Measurements from ENCODE around the gene LSMEM2. TPM values are rescaled to one million over a fixed set of nuclear protein-coding genes. Genes with fewer than 3 reads are reported as not detected.
A peak's percentile ranks its signal among the peaks of the same experiment; 100 is the strongest.

Gene LSMEM2
- total RNA-seq, 1 donor from 2014 or later, result not detected

- no peak for DNase-seq (ENCODE audit: extremely low spot score in 2 of 2)
- intact Hi-C loops (cut with DNase I), result no loop called here
- Histone ChIP-seq H3K4me3 (peak within 1 kb of the TSS; percentile 83 to 94), H3K36me3 (peaks cover 0 to 38% of the 10 kb centered on the region in 2 donors), H3K9me3 (no peaks in the 10 kb centered on the region), H3K27ac (peak within 1 kb of the TSS; percentile 63), H3K4me1 (peaks cover 28% of the 10 kb centered on the region), H3K27me3 (no peaks in the 10 kb centered on the region)
- TF ChIP-seq POLR2AphosphoS5 (IDR thresholded peaks at IDR 0.05; ENCODE audit: insufficient read depth in 1 of 2, low read depth in 1 of 2), result peak; percentile 85 to 97
- peak in 1 of 2 donors; percentile 5 for TF ChIP-seq POLR2A (IDR thresholded peaks at IDR 0.05)
- no peak for TF ChIP-seq CTCF (IDR thresholded peaks at IDR 0.05)
Measured at GRCh38 chr3:50327943-50328691, 49.2 kb downstream of the LSMEM2 start, which contains the start of gene TUSC2. TSS of gene TUSC2 (minus strand) at chr3:50328223. CDS start at chr3:50328099, 124 bp downstream.

- intact Hi-C loops (cut with DNase I), result no loop called here
Measured at GRCh38 chr3:50330330-50330729, 51.4 kb downstream of the LSMEM2 start.

GRCh38 chr3:50331364-50331907 is 52.5 kb downstream of the LSMEM2 start:
- H3K4me3 ChIP-seq, result no peak overlapping the region
- no peak for TF ChIP-seq POLR2A (IDR thresholded peaks at IDR 0.05)
- no peak for TF ChIP-seq POLR2AphosphoS5 (IDR thresholded peaks at IDR 0.05; ENCODE audit: insufficient read depth in 1 of 2, low read depth in 1 of 2)
- TF ChIP-seq CTCF (IDR thresholded peaks at IDR 0.05), result no peak
- peaks cover 0 to 30% of the 10 kb centered on the region in 2 donors for H3K36me3 ChIP-seq
- no peaks in the 10 kb centered on the region for H3K9me3 ChIP-seq
- H3K27ac ChIP-seq, result no peak overlapping the region
- no peak for DNase-seq (ENCODE audit: extremely low spot score in 2 of 2)
- H3K27me3 ChIP-seq, result no peaks in the 10 kb centered on the region
- H3K4me1 ChIP-seq, result peaks cover 55% of the 10 kb centered on the region
- intact Hi-C loops (cut with DNase I), result no loop called here

More at GRCh38 chr3:50330330-50330729, 51.4 kb downstream of the LSMEM2 start:
- no peak overlapping the region for H3K4me3 ChIP-seq
- peaks cover 44% of the 10 kb centered on the region for H3K4me1 ChIP-seq
- no peaks in the 10 kb centered on the region for H3K9me3 ChIP-seq
- TF ChIP-seq POLR2AphosphoS5 (IDR thresholded peaks at IDR 0.05; ENCODE audit: insufficient read depth in 1 of 2, low read depth in 1 of 2) (no peak), POLR2A (IDR thresholded peaks at IDR 0.05) (no peak), CTCF (IDR thresholded peaks at IDR 0.05) (no peak)
- no peak for DNase-seq (ENCODE audit: extremely low spot score in 2 of 2)
- no peak overlapping the region for H3K27ac ChIP-seq
- H3K27me3 ChIP-seq, result no peaks in the 10 kb centered on the region
- H3K36me3 ChIP-seq, result peaks cover 0 to 38% of the 10 kb centered on the region in 2 donors

- Histone ChIP-seq H3K4me3 (peak overlapping the region in 1 of 2 donors; percentile 3), H3K27ac (peak overlapping the region; percentile 66), H3K9me3 (no peaks in the 10 kb centered on the region), H3K36me3 (peaks cover 0 to 30% of the 10 kb centered on the region in 2 donors), H3K27me3 (no peaks in the 10 kb centered on the region), H3K4me1 (peaks cover 56% of the 10 kb centered on the region)
- intact Hi-C loops (cut with DNase I), result no loop called here
- DNase-seq (ENCODE audit: extremely low spot score in 2 of 2), result no peak
- TF ChIP-seq POLR2A (IDR thresholded peaks at IDR 0.05) (no peak), POLR2AphosphoS5 (IDR thresholded peaks at IDR 0.05; ENCODE audit: insufficient read depth in 1 of 2, low read depth in 1 of 2) (peak in 1 of 2 donors; percentile 17), CTCF (IDR thresholded peaks at IDR 0.05) (no peak)
Measured at GRCh38 chr3:50333744-50334328, 54.9 kb downstream of the LSMEM2 start.

Data from vagina (tissue), 2 donors.